K562 (cell line): Measurements from ENCODE around the gene SLC22A23.

Experiments
- CTCF ChIP-seq, 3 experiments: IDR thresholded peaks in 2 of 3; conservative IDR thresholded peaks in 1 of 3; 2 replicates each; pipeline ENCODE4 v1.5.1; 2011 to 2012; ENCODE audit warnings: low read length in 3 of 3, mild to moderate bottlenecking in 3 of 3, control low read depth in 2 of 3, improper control_type of control experiment in 1 of 3, inconsistent platforms in 1 of 3, low read depth in 1 of 3, mixed read lengths in 1 of 3, moderate library complexity in 1 of 3; ENCODE audit not compliant: insufficient read depth in 2 of 3
- EZH2 ChIP-seq: IDR thresholded peaks from 2 replicates; pipeline ENCODE4 v1.6.1; 2012; ENCODE audit warnings: low read depth, mild to moderate bottlenecking, inconsistent platforms, low read length, borderline replicate concordance
- GABPA ChIP-seq: fragments of 200-800 bp; sonication (Bioruptor generic); conservative IDR thresholded peaks from 2 replicates; pipeline ENCODE4 v1.6.1; 2016; ENCODE audit warnings: low read depth, missing genetic modification characterization, missing compliant biosample characterization
- LEF1 ChIP-seq: fragments of 450-650 bp; IDR thresholded peaks from 2 replicates; pipeline ENCODE4 v1.6.1; 2016; ENCODE audit warnings: mild to moderate bottlenecking
- PRPF4 ChIP-seq: fragments of 200-400 bp; formaldehyde crosslinking; IDR thresholded peaks from one replicate; pipeline ENCODE4 v1.6.1; 2017; ENCODE audit warnings: low read length, low read depth, mild to moderate bottlenecking; ENCODE audit not compliant: insufficient read depth, poor library complexity, severe bottlenecking
- RAD21 ChIP-seq, 2 experiments: fragments of 250-450 bp in 1 of 2; fragments of 450-650 bp in 1 of 2; sonication (Bioruptor Pico) in 1 of 2; formaldehyde crosslinking in 1 of 2; IDR thresholded peaks in 1 of 2; conservative IDR thresholded peaks in 1 of 2; 2 replicates each; pipeline versions ENCODE4 v1.4.0 to v1.8.0; 2020 to 2022; ENCODE audit warnings: mild to moderate bottlenecking in 2 of 2, moderate library complexity in 1 of 2
- TAF1 ChIP-seq: IDR thresholded peaks from 2 replicates; pipeline ENCODE4 v1.6.1; 2011; ENCODE audit warnings: mild to moderate bottlenecking, low read length, moderate library complexity; ENCODE audit not compliant: insufficient read depth, control insufficient read depth, severe bottlenecking; ENCODE audit errors: extremely low read depth
- ZBTB33 ChIP-seq: sonication (generic); formaldehyde crosslinking; IDR thresholded peaks from 2 replicates; pipeline ENCODE4 v1.8.1; 2023; ENCODE audit warnings: mild to moderate bottlenecking, missing genetic modification reagents
- ZBTB34 ChIP-seq: fragments of 250-450 bp; sonication (Bioruptor Pico); IDR thresholded peaks from 2 replicates; pipeline ENCODE4 v1.8.0; 2021; ENCODE audit warnings: mild to moderate bottlenecking, moderate library complexity
- ZFX ChIP-seq: sonication (generic); formaldehyde crosslinking; IDR thresholded peaks from 2 replicates; pipeline ENCODE4 v1.8.0; 2022; ENCODE audit warnings: mild to moderate bottlenecking, missing genetic modification reagents, moderate library complexity
- ZNF274 ChIP-seq: IDR thresholded peaks from 2 replicates; pipeline ENCODE4 v1.6.1; 2011; ENCODE audit warnings: low read depth, mild to moderate bottlenecking, low read length, moderate library complexity, borderline replicate concordance
- ZNF589 ChIP-seq: fragments of 200-800 bp; sonication (Bioruptor generic); IDR thresholded peaks from 2 replicates; pipeline ENCODE4 v1.6.1; 2016; ENCODE audit warnings: low read depth, missing genetic modification characterization, missing compliant biosample characterization
- TF ChIP-seq, protein P1 (sequence below): sonication (generic); formaldehyde crosslinking; IDR thresholded peaks from 2 replicates; pipeline ENCODE4 v1.8.1; 2023; ENCODE audit warnings: mild to moderate bottlenecking, missing genetic modification reagents
- TF ChIP-seq, protein P2 (sequence below): fragments of 250-450 bp; sonication (Bioruptor Pico); IDR thresholded peaks from 2 replicates; pipeline ENCODE4 v1.4.0; 2020; ENCODE audit warnings: mild to moderate bottlenecking, moderate library complexity

DNA sequence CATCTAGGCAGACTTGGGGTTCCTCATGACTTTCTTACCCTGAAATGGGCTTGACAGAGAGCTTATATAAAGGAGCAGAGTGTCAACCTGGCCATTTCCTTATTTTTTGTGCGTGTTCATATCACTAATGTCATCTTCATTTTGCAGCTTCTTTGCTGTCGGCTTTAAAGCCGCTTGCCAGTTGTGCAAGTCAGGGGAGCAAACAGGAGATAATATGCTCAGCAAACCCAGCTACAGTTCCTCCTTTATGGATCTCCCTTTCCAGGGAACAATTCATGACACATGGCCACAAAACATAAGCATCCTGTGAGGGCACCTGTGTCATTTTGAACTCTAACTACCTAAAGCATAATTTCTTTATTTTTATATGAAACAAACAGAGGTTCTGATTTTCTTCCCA lies 222.9 kb downstream of the SLC22A23 start:
- TF ChIP-seq ZNF589 (CRISPR knock-in tag), result no peak
- TF ChIP-seq, protein P1, sequence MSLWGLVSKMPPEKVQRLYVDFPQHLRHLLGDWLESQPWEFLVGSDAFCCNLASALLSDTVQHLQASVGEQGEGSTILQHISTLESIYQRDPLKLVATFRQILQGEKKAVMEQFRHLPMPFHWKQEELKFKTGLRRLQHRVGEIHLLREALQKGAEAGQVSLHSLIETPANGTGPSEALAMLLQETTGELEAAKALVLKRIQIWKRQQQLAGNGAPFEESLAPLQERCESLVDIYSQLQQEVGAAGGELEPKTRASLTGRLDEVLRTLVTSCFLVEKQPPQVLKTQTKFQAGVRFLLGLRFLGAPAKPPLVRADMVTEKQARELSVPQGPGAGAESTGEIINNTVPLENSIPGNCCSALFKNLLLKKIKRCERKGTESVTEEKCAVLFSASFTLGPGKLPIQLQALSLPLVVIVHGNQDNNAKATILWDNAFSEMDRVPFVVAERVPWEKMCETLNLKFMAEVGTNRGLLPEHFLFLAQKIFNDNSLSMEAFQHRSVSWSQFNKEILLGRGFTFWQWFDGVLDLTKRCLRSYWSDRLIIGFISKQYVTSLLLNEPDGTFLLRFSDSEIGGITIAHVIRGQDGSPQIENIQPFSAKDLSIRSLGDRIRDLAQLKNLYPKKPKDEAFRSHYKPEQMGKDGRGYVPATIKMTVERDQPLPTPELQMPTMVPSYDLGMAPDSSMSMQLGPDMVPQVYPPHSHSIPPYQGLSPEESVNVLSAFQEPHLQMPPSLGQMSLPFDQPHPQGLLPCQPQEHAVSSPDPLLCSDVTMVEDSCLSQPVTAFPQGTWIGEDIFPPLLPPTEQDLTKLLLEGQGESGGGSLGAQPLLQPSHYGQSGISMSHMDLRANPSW, result no peak
- no peak for TF ChIP-seq ZFX (CRISPR knock-in tag)
- no peak for TF ChIP-seq EZH2
- no peak for TF ChIP-seq CTCF (IDR thresholded peaks at IDR 0.05 in 2 of 3, conservative IDR thresholded peaks at IDR 0.05 in 1 of 3; ENCODE audit: insufficient read depth in 2 of 3, low read depth in 1 of 3, low read length in 3 of 3)
- TF ChIP-seq LEF1, result no peak
- no peak for TF ChIP-seq RAD21 (CRISPR knock-in tag; conservative IDR thresholded peaks at IDR 0.05 in 1 of 2, IDR thresholded peaks at IDR 0.05 in 1 of 2)
- TF ChIP-seq ZBTB33 (CRISPR knock-in tag), result no peak
- TF ChIP-seq PRPF4, result no peak
- TF ChIP-seq ZBTB34 (CRISPR knock-in tag), result no peak
- no peak for TF ChIP-seq GABPA (tag)
- TF ChIP-seq, protein P2, sequence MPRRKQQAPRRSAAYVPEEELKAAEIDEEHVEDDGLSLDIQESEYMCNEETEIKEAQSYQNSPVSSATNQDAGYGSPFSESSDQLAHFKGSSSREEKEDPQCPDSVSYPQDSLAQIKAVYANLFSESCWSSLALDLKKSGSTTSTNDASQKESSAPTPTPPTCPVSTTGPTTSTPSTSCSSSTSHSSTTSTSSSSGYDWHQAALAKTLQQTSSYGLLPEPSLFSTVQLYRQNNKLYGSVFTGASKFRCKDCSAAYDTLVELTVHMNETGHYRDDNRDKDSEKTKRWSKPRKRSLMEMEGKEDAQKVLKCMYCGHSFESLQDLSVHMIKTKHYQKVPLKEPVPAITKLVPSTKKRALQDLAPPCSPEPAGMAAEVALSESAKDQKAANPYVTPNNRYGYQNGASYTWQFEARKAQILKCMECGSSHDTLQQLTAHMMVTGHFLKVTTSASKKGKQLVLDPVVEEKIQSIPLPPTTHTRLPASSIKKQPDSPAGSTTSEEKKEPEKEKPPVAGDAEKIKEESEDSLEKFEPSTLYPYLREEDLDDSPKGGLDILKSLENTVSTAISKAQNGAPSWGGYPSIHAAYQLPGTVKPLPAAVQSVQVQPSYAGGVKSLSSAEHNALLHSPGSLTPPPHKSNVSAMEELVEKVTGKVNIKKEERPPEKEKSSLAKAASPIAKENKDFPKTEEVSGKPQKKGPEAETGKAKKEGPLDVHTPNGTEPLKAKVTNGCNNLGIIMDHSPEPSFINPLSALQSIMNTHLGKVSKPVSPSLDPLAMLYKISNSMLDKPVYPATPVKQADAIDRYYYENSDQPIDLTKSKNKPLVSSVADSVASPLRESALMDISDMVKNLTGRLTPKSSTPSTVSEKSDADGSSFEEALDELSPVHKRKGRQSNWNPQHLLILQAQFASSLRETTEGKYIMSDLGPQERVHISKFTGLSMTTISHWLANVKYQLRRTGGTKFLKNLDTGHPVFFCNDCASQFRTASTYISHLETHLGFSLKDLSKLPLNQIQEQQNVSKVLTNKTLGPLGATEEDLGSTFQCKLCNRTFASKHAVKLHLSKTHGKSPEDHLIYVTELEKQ, result no peak
- no peak for TF ChIP-seq ZNF274
- no peak for TF ChIP-seq TAF1
